ENCODE measurements around the gene MRLN.

DNA sequence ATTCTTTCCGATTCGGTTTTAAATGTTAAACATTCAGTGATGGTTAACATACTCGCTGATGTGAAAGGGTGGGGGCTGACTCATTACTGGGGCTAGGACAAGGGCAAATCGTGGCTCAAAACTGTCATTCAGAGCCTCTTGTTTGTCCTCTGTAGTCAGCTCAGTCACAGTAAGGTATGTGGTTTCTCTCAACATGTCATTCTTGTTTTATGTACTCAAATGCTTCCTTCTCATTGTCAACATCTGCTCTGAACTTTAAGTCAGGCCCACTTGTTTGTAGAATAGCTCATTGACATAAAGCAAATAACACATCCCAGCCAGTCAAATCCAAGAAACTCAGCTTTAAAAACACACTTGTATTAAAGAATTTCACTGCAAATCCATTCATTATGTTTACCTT, 50.9 kb downstream of the MRLN start:
- TF ChIP-seq RAD21 (conservative IDR thresholded peaks at IDR 0.05): no peak
- no peak for TF ChIP-seq SMC3 (conservative IDR thresholded peaks at IDR 0.05; ENCODE audit: poor library complexity)
- TF ChIP-seq EP300 (conservative IDR thresholded peaks at IDR 0.05; ENCODE audit: poor library complexity, severe bottlenecking): no peak
- TF ChIP-seq, protein P1, sequence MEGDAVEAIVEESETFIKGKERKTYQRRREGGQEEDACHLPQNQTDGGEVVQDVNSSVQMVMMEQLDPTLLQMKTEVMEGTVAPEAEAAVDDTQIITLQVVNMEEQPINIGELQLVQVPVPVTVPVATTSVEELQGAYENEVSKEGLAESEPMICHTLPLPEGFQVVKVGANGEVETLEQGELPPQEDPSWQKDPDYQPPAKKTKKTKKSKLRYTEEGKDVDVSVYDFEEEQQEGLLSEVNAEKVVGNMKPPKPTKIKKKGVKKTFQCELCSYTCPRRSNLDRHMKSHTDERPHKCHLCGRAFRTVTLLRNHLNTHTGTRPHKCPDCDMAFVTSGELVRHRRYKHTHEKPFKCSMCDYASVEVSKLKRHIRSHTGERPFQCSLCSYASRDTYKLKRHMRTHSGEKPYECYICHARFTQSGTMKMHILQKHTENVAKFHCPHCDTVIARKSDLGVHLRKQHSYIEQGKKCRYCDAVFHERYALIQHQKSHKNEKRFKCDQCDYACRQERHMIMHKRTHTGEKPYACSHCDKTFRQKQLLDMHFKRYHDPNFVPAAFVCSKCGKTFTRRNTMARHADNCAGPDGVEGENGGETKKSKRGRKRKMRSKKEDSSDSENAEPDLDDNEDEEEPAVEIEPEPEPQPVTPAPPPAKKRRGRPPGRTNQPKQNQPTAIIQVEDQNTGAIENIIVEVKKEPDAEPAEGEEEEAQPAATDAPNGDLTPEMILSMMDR (IDR thresholded peaks at IDR 0.05; ENCODE audit: poor library complexity, severe bottlenecking): no peak
- TF ChIP-seq, protein P2, sequence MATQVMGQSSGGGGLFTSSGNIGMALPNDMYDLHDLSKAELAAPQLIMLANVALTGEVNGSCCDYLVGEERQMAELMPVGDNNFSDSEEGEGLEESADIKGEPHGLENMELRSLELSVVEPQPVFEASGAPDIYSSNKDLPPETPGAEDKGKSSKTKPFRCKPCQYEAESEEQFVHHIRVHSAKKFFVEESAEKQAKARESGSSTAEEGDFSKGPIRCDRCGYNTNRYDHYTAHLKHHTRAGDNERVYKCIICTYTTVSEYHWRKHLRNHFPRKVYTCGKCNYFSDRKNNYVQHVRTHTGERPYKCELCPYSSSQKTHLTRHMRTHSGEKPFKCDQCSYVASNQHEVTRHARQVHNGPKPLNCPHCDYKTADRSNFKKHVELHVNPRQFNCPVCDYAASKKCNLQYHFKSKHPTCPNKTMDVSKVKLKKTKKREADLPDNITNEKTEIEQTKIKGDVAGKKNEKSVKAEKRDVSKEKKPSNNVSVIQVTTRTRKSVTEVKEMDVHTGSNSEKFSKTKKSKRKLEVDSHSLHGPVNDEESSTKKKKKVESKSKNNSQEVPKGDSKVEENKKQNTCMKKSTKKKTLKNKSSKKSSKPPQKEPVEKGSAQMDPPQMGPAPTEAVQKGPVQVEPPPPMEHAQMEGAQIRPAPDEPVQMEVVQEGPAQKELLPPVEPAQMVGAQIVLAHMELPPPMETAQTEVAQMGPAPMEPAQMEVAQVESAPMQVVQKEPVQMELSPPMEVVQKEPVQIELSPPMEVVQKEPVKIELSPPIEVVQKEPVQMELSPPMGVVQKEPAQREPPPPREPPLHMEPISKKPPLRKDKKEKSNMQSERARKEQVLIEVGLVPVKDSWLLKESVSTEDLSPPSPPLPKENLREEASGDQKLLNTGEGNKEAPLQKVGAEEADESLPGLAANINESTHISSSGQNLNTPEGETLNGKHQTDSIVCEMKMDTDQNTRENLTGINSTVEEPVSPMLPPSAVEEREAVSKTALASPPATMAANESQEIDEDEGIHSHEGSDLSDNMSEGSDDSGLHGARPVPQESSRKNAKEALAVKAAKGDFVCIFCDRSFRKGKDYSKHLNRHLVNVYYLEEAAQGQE (IDR thresholded peaks at IDR 0.05; ENCODE audit: borderline replicate concordance): no peak
- no peak for TF ChIP-seq POLR2AphosphoS5 (IDR thresholded peaks at IDR 0.05)
- no peak for TF ChIP-seq EZH2 (IDR thresholded peaks at IDR 0.05; ENCODE audit: borderline replicate concordance, insufficient read depth, low read length, poor library complexity, severe bottlenecking)
- TF ChIP-seq TAF1 (IDR thresholded peaks at IDR 0.05; ENCODE audit: low read depth): no peak

All from neural cell (in vitro differentiated cells).